ENCODE data around the gene NLRP9. TPM values are rescaled to one million over a fixed set of nuclear protein-coding genes. Genes with fewer than 3 reads are reported as not detected.
"Not testable (repeated sequence)": the region's sequence is repeated elsewhere in the genome, so short reads cannot be mapped to it uniquely, and the experiment has no call there.

NLRP9 gene
- under 1 TPM in 1 of 4 donors, not detected in 3; 0.28 TPM for total RNA-seq

DNA sequence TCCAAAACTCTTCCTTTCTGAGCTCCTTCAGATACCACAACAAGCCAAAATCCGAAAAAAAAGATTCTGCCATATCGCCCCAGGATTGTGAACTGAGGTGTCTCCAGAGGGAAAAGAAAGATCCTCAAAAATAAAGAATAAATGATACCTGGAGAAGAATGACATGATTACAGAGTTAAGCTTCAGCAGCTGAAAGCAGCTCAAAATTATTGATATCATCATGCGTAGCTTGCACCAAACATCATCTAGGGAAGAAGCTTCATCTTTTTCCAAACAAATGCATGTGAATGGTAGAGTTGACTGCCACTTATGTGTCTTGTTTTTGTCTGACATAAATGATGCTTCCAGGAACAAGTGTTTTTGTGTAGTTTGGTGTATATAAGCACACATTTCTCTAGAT, at the start of gene NLRP9:
TSS of gene NLRP9 (minus strand) at position 101 of the 400 bp plus-strand sequence. CDS start at position 73, 28 bp downstream.
- Histone ChIP-seq H3K27ac (no peak within 1 kb of the TSS), H3K9me3 (no peaks in the 10 kb centered on the region), H3K36me3 (no peaks in the 10 kb centered on the region), H3K4me1 (no peaks in the 10 kb centered on the region), H3K27me3 (no peaks in the 10 kb centered on the region), H3K4me3 (no peak within 1 kb of the TSS)
- intact Hi-C loops (cut with DNase I; ENCODE audit: low total_unique reads), result no loop called here
- TF ChIP-seq POLR2A (IDR thresholded peaks at IDR 0.05), result no peak
- TF ChIP-seq, protein P1, sequence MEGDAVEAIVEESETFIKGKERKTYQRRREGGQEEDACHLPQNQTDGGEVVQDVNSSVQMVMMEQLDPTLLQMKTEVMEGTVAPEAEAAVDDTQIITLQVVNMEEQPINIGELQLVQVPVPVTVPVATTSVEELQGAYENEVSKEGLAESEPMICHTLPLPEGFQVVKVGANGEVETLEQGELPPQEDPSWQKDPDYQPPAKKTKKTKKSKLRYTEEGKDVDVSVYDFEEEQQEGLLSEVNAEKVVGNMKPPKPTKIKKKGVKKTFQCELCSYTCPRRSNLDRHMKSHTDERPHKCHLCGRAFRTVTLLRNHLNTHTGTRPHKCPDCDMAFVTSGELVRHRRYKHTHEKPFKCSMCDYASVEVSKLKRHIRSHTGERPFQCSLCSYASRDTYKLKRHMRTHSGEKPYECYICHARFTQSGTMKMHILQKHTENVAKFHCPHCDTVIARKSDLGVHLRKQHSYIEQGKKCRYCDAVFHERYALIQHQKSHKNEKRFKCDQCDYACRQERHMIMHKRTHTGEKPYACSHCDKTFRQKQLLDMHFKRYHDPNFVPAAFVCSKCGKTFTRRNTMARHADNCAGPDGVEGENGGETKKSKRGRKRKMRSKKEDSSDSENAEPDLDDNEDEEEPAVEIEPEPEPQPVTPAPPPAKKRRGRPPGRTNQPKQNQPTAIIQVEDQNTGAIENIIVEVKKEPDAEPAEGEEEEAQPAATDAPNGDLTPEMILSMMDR (IDR thresholded peaks at IDR 0.05), result no peak
- no peak for DNase-seq

GRCh38 chr19:55781112-55781511, 42.9 kb upstream of the NLRP9 start:
- H3K9me3 ChIP-seq, result no peaks in the 10 kb centered on the region
- intact Hi-C loops (cut with DNase I; ENCODE audit: low total_unique reads), result no loop called here
- H3K4me3 ChIP-seq, result no peak overlapping the region
- H3K27me3 ChIP-seq, result no peaks in the 10 kb centered on the region
- H3K27ac ChIP-seq, result no peak overlapping the region
- DNase-seq, result no peak
- no peak for TF ChIP-seq POLR2A (IDR thresholded peaks at IDR 0.05)
- TF ChIP-seq, protein P1 (IDR thresholded peaks at IDR 0.05), result no peak
- no peaks in the 10 kb centered on the region for H3K4me1 ChIP-seq
- H3K36me3 ChIP-seq, result no peaks in the 10 kb centered on the region

- Histone ChIP-seq H3K4me3 (no peak overlapping the region), H3K36me3 (no peaks in the 10 kb centered on the region), H3K27ac (no peak overlapping the region), H3K9me3 (no peaks in the 10 kb centered on the region), H3K4me1 (no peaks in the 10 kb centered on the region), H3K27me3 (no peaks in the 10 kb centered on the region)
- intact Hi-C loops (cut with DNase I; ENCODE audit: low total_unique reads), result no loop called here
- no peak for DNase-seq
- TF ChIP-seq POLR2A (IDR thresholded peaks at IDR 0.05), result no peak
- TF ChIP-seq, protein P1 (IDR thresholded peaks at IDR 0.05), result no peak
These were observed 40.1 kb upstream of the NLRP9 start for GRCh38 chr19:55778331-55778730.

GRCh38 chr19:55777528-55777927, 39.3 kb upstream of the NLRP9 start:
- intact Hi-C loops (cut with DNase I; ENCODE audit: low total_unique reads), result no loop called here
- H3K4me3 ChIP-seq, result no peak overlapping the region
- DNase-seq, result no peak
- H3K36me3 ChIP-seq, result no peaks in the 10 kb centered on the region
- H3K27ac ChIP-seq, result no peak overlapping the region
- no peaks in the 10 kb centered on the region for H3K9me3 ChIP-seq
- no peaks in the 10 kb centered on the region for H3K27me3 ChIP-seq
- H3K4me1 ChIP-seq, result no peaks in the 10 kb centered on the region
- TF ChIP-seq POLR2A (IDR thresholded peaks at IDR 0.05), result no peak
- TF ChIP-seq, protein P1 (IDR thresholded peaks at IDR 0.05), result no peak

- H3K4me1 ChIP-seq; H3K4me3 ChIP-seq; H3K9me3 ChIP-seq; H3K36me3 ChIP-seq; intact Hi-C loops (cut with DNase I; ENCODE audit: low total_unique reads); H3K27ac ChIP-seq; DNase-seq; H3K27me3 ChIP-seq: not testable (repeated sequence)
These were observed 31.4 kb upstream of the NLRP9 start for GRCh38 chr19:55769632-55770031.

DNA sequence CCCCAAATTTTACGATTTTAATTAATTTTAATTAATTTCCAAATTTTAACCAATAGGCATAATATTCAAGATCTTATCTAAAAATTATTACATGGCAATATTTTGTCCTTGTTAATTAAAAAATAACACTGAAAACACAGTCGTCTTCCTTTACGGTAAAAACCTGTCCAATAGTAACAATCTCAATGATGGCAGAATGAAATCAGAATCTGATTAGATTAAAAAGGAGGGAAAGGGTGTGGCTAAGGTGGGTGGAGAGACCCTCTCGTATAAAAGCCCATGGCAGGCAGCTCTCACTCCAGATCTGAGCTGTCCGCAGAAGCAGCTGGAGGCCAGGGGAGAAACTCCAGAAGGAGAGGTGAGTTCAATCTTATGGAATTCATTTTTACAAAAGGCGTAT, 30.6 kb upstream of the NLRP9 start, which contains the start of gene RFPL4AL1:
TSS of gene RFPL4AL1 (plus strand) at position 301 of the 400 bp plus-strand sequence. CDS start 2,687 bp downstream, outside the sequence.
- not testable (repeated sequence) for H3K27me3 ChIP-seq, H3K4me1 ChIP-seq

More for the DNA sequence above, 30.6 kb upstream of the NLRP9 start, which contains the start of gene RFPL4AL1:
- intact Hi-C loops (cut with DNase I; ENCODE audit: low total_unique reads); H3K36me3 ChIP-seq; DNase-seq; H3K9me3 ChIP-seq; H3K27ac ChIP-seq; H3K4me3 ChIP-seq: not testable (repeated sequence)

Data from uterus (tissue), 4 donors.